DND-41 (cell line): Measurements from ENCODE around the gene SLC22A3.

Experiments
- ATAC-seq: fragments of 200-7000 bp; cut with Tn5 transposase; 3 replicates; pipeline ENCODE4 v1.9.1; 2021; ENCODE audit warnings: low read depth; ENCODE audit not compliant: insufficient read depth
- DNase-seq: peaks from one replicate; pipeline ENCODE4 v3.0.0-alpha.2; 2020
- H2AFZ ChIP-seq: 2 replicates; pipeline ENCODE4 v1.6.0; 2012; ENCODE audit warnings: low read depth, low read length
- H3K27ac ChIP-seq: 2 replicates; pipeline ENCODE4 v1.5.1; 2012; ENCODE audit warnings: low read length, inconsistent platforms
- H3K27me3 ChIP-seq: fragments of 200-600 bp; sonication (generic); 2 replicates; pipeline ENCODE4 v1.6.0; 2012; ENCODE audit warnings: low read length, mild to moderate bottlenecking, inconsistent platforms; ENCODE audit not compliant: insufficient read depth, poor library complexity
- H3K36me3 ChIP-seq: 2 replicates; pipeline ENCODE4 v1.5.1; 2012; ENCODE audit warnings: low read length, inconsistent platforms; ENCODE audit not compliant: insufficient read depth
- H3K4me1 ChIP-seq: 2 replicates; pipeline ENCODE4 v1.5.1; 2012; ENCODE audit warnings: mild to moderate bottlenecking, low read length; ENCODE audit not compliant: insufficient read depth
- H3K4me2 ChIP-seq: 2 replicates; pipeline ENCODE4 v1.6.0; 2012; ENCODE audit warnings: mild to moderate bottlenecking, moderate library complexity, low read length, inconsistent platforms; ENCODE audit not compliant: insufficient read depth
- H3K4me3 ChIP-seq, 2 experiments: fragments of 200-600 bp in 1 of 2; shearing (Covaris generic) in 1 of 2; 2 replicates each; pipeline ENCODE4 v1.5.1; 2012 to 2016; ENCODE audit warnings: inconsistent platforms in 2 of 2, low read length in 2 of 2, mild to moderate bottlenecking in 2 of 2, low read depth in 1 of 2, moderate library complexity in 1 of 2
- H3K79me2 ChIP-seq: 2 replicates; pipeline ENCODE4 v1.6.0; 2012; ENCODE audit warnings: low read length, inconsistent platforms; ENCODE audit not compliant: insufficient read depth
- H3K9ac ChIP-seq: 2 replicates; pipeline ENCODE4 v1.6.0; 2012; ENCODE audit warnings: low read depth, mild to moderate bottlenecking, inconsistent platforms, low read length, moderate library complexity
- H3K9me3 ChIP-seq: 2 replicates; pipeline ENCODE4 v1.5.1; 2012; ENCODE audit warnings: low read length, moderate library complexity, mild to moderate bottlenecking, inconsistent platforms; ENCODE audit not compliant: insufficient read depth, severe bottlenecking
- H4K20me1 ChIP-seq: 2 replicates; pipeline ENCODE4 v1.6.0; 2012; ENCODE audit warnings: low read length; ENCODE audit not compliant: insufficient read depth
- EZH2 ChIP-seq: IDR thresholded peaks from 3 replicates; pipeline ENCODE4 v1.6.1; 2012; ENCODE audit warnings: borderline replicate concordance, low read depth, mild to moderate bottlenecking, moderate library complexity, low read length, inconsistent platforms; ENCODE audit not compliant: severe bottlenecking
- TF ChIP-seq, protein P1 (sequence below): IDR thresholded peaks from 2 replicates; pipeline ENCODE4 v1.5.1; 2012; ENCODE audit warnings: borderline replicate concordance, low read length, moderate library complexity, mild to moderate bottlenecking; ENCODE audit not compliant: poor library complexity, severe bottlenecking; ENCODE audit errors: extremely low read depth

SLC22A3 gene

GRCh38 chr6:160420253-160420968 is 72.2 kb downstream of the SLC22A3 start:
- no peak overlapping the region for H3K27ac ChIP-seq
- no peak overlapping the region for H3K9ac ChIP-seq
- H3K36me3 ChIP-seq, result no peaks in the 10 kb centered on the region
- H2AFZ ChIP-seq, result no peak overlapping the region
- H3K4me1 ChIP-seq, result no peaks in the 10 kb centered on the region
- H3K4me2 ChIP-seq, result no peak overlapping the region
- no peaks in the 10 kb centered on the region for H3K9me3 ChIP-seq
- ATAC-seq (no peak), DNase-seq (no peak)
- H4K20me1 ChIP-seq, result no peaks in the 10 kb centered on the region
- no peaks in the 10 kb centered on the region for H3K79me2 ChIP-seq
- TF ChIP-seq, protein P1, sequence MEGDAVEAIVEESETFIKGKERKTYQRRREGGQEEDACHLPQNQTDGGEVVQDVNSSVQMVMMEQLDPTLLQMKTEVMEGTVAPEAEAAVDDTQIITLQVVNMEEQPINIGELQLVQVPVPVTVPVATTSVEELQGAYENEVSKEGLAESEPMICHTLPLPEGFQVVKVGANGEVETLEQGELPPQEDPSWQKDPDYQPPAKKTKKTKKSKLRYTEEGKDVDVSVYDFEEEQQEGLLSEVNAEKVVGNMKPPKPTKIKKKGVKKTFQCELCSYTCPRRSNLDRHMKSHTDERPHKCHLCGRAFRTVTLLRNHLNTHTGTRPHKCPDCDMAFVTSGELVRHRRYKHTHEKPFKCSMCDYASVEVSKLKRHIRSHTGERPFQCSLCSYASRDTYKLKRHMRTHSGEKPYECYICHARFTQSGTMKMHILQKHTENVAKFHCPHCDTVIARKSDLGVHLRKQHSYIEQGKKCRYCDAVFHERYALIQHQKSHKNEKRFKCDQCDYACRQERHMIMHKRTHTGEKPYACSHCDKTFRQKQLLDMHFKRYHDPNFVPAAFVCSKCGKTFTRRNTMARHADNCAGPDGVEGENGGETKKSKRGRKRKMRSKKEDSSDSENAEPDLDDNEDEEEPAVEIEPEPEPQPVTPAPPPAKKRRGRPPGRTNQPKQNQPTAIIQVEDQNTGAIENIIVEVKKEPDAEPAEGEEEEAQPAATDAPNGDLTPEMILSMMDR, result no peak
- TF ChIP-seq EZH2, result no peak
- no peaks in the 10 kb centered on the region for H3K27me3 ChIP-seq
- no peak overlapping the region for H3K4me3 ChIP-seq

GRCh38 chr6:160420969-160421556 is 72.9 kb downstream of the SLC22A3 start:
- Histone ChIP-seq H3K4me3 (no peak overlapping the region), H3K27me3 (no peaks in the 10 kb centered on the region), H2AFZ (no peak overlapping the region), H3K79me2 (no peaks in the 10 kb centered on the region), H3K36me3 (no peaks in the 10 kb centered on the region), H3K4me2 (no peak overlapping the region), H3K4me1 (no peaks in the 10 kb centered on the region), H3K9me3 (no peaks in the 10 kb centered on the region), H3K27ac (no peak overlapping the region), H4K20me1 (no peaks in the 10 kb centered on the region), H3K9ac (no peak overlapping the region)
- TF ChIP-seq, protein P1, result no peak
- no peak for TF ChIP-seq EZH2
- ATAC-seq, result no peak
- DNase-seq, result no peak

GRCh38 chr6:160421854-160422253 is 73.7 kb downstream of the SLC22A3 start:
- Histone ChIP-seq H3K4me3 (no peak overlapping the region), H3K9ac (no peak overlapping the region), H3K9me3 (no peaks in the 10 kb centered on the region), H4K20me1 (no peaks in the 10 kb centered on the region), H3K27ac (no peak overlapping the region), H3K4me1 (no peaks in the 10 kb centered on the region), H3K27me3 (no peaks in the 10 kb centered on the region), H3K36me3 (no peaks in the 10 kb centered on the region), H2AFZ (no peak overlapping the region), H3K79me2 (no peaks in the 10 kb centered on the region), H3K4me2 (no peak overlapping the region)
- TF ChIP-seq, protein P1, result no peak
- TF ChIP-seq EZH2, result no peak
- no peak for DNase-seq
- no peak for ATAC-seq
